ENCODE data around the gene MLLT10. TPM values are rescaled to one million over a fixed set of nuclear protein-coding genes. Genes with fewer than 3 reads are reported as not detected.

MLLT10 gene
- total RNA-seq, 6 experiments from 2014 or later, result 15.8 to 49.4 (median 20.1) TPM

DNA sequence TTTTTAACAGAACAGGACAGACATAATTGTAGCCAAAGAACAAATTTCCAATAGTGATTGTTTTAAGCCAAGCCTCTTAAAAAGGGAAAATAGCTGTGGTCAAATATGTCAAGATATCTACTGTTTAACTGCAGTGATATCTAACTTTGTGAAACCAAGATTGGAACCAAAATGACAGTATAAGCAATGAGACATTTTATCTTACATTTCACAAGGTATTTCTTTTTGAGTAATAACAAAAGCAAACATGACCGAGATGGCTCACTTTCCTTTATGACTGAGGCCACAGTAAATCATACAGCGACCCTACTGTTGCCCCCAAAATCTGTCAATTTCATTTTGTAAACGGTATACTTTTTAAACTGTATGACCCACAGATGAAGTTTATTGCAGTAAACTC lies 215.8 kb downstream of the MLLT10 start:
- DNase-seq (no peak), ATAC-seq (no peak)
- WGBS (ENCODE audit: insufficient coverage, low coverage, low lambda C conversion rate, missing lambda C conversion rate), result 78% methylated on average over 3 of the region's 3 CpGs
- H3K27ac ChIP-seq, result no peak overlapping the region
- H3K36me3 ChIP-seq, result peaks cover 0 to under 1% (median 0%) of the 10 kb centered on the region in 4 donors
- TF ChIP-seq POLR2A (IDR thresholded peaks at IDR 0.05), result no peak
- TF ChIP-seq, protein P1, sequence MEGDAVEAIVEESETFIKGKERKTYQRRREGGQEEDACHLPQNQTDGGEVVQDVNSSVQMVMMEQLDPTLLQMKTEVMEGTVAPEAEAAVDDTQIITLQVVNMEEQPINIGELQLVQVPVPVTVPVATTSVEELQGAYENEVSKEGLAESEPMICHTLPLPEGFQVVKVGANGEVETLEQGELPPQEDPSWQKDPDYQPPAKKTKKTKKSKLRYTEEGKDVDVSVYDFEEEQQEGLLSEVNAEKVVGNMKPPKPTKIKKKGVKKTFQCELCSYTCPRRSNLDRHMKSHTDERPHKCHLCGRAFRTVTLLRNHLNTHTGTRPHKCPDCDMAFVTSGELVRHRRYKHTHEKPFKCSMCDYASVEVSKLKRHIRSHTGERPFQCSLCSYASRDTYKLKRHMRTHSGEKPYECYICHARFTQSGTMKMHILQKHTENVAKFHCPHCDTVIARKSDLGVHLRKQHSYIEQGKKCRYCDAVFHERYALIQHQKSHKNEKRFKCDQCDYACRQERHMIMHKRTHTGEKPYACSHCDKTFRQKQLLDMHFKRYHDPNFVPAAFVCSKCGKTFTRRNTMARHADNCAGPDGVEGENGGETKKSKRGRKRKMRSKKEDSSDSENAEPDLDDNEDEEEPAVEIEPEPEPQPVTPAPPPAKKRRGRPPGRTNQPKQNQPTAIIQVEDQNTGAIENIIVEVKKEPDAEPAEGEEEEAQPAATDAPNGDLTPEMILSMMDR (IDR thresholded peaks at IDR 0.05), result no peak
- H3K27me3 ChIP-seq, result no peaks in the 10 kb centered on the region
- H3K4me1 ChIP-seq, result no peaks in the 10 kb centered on the region
- no peaks in the 10 kb centered on the region for H3K9me3 ChIP-seq
- no peak overlapping the region for H3K4me3 ChIP-seq
- intact Hi-C loops (cut with DNase I), result no loop called here

DNA sequence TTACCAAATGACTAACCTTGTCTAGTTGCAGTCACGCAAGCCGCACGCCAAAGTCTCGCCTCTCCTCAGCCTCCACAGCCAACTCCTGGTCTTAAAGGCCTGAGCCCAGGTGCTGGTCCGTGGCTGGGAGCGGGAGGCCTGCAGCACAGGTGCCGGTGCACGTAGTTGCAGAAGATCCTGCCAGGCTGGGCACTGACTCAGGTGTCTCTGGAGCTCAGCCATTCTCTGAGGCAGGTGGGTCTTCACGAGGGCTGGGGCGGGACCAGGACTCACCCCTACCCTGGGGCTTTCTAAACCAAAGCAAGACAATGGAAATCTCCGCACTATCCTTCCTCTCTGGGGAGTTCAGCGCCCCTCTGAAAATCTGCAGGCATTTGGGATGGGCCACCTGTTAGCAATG lies 216.4 kb downstream of the MLLT10 start:
- intact Hi-C loops (cut with DNase I), result no loop called here
- ATAC-seq, result no peak
- Histone ChIP-seq H3K9me3 (no peaks in the 10 kb centered on the region), H3K27me3 (no peaks in the 10 kb centered on the region), H3K4me1 (no peaks in the 10 kb centered on the region), H3K4me3 (no peak overlapping the region), H3K36me3 (no peaks in the 10 kb centered on the region), H3K27ac (no peak overlapping the region)
- TF ChIP-seq, protein P1 (IDR thresholded peaks at IDR 0.05), result no peak
- TF ChIP-seq POLR2A (IDR thresholded peaks at IDR 0.05), result no peak
- WGBS (ENCODE audit: insufficient coverage, low coverage, low lambda C conversion rate, missing lambda C conversion rate), result 96% methylated on average over 6 of the region's 12 CpGs
- DNase-seq, result no peak

GRCh38 chr10:21751341-21752310 lies 217.6 kb downstream of the MLLT10 start:
- no peaks in the 10 kb centered on the region for H3K27me3 ChIP-seq
- intact Hi-C loops (cut with DNase I), result no loop called here
- H3K36me3 ChIP-seq, result peaks cover 0 to 3% (median 0%) of the 10 kb centered on the region in 4 donors
- H3K4me1 ChIP-seq, result no peaks in the 10 kb centered on the region
- H3K9me3 ChIP-seq, result no peaks in the 10 kb centered on the region
- ATAC-seq (no peak), DNase-seq (no peak)
- no peak overlapping the region for H3K4me3 ChIP-seq
- 67% methylated on average over 8 of the region's 26 CpGs for WGBS (ENCODE audit: insufficient coverage, low coverage, low lambda C conversion rate, missing lambda C conversion rate)
- TF ChIP-seq POLR2A (IDR thresholded peaks at IDR 0.05), result no peak
- TF ChIP-seq, protein P1 (IDR thresholded peaks at IDR 0.05), result no peak
- H3K27ac ChIP-seq, result no peak overlapping the region

GRCh38 chr10:21753497-21754270 lies 219.7 kb downstream of the MLLT10 start:
- DNase-seq (no peak), ATAC-seq (no peak)
- Histone ChIP-seq H3K4me1 (no peaks in the 10 kb centered on the region), H3K27ac (no peak overlapping the region), H3K36me3 (peaks cover 0 to 5% (median under 1%) of the 10 kb centered on the region in 4 donors), H3K9me3 (no peaks in the 10 kb centered on the region), H3K4me3 (no peak overlapping the region), H3K27me3 (no peaks in the 10 kb centered on the region)
- 91% methylated on average over 8 of the region's 18 CpGs for WGBS (ENCODE audit: insufficient coverage, low coverage, low lambda C conversion rate, missing lambda C conversion rate)
- intact Hi-C loops (cut with DNase I), result no loop called here
- TF ChIP-seq POLR2A (IDR thresholded peaks at IDR 0.05), result no peak
- TF ChIP-seq, protein P1 (IDR thresholded peaks at IDR 0.05), result no peak

Data from right lobe of liver (tissue), 6 donors.